HFFc6 (cell line): ENCODE measurements around the gene GNAS. TPM values are rescaled to one million over a fixed set of nuclear protein-coding genes. Genes with fewer than 3 reads are reported as not detected.

ENCODE experiments used
- DNase-seq: peaks from one replicate; pipeline ENCODE4 v3.0.0-alpha.2; 2018
- H3K27ac Mint-ChIP-seq: 2 replicates; pipeline ENCODE4 v1.8.0; 2020; ENCODE audit warnings: mild to moderate bottlenecking, mixed read lengths
- H3K27me3 Mint-ChIP-seq: 2 replicates; pipeline ENCODE4 v1.8.0; 2021; ENCODE audit warnings: mild to moderate bottlenecking, moderate library complexity, mixed read lengths; ENCODE audit not compliant: insufficient read depth
- H3K36me3 Mint-ChIP-seq: 2 replicates; pipeline ENCODE4 v1.8.0; 2021; ENCODE audit warnings: low read depth, mixed read lengths
- H3K4me1 Mint-ChIP-seq: 2 replicates; pipeline ENCODE4 v1.8.0; 2020; ENCODE audit warnings: low read depth, mixed read lengths
- H3K4me3 Mint-ChIP-seq: 2 replicates; pipeline ENCODE4 v1.8.0; 2020; ENCODE audit warnings: mild to moderate bottlenecking, moderate library complexity, mixed read lengths
- H3K9me3 Mint-ChIP-seq: 2 replicates; pipeline ENCODE4 v1.8.0; 2020; ENCODE audit warnings: mild to moderate bottlenecking, mixed read lengths
- total RNA-seq, 6 experiments: library from RNA; stranded (reverse); fragmentation: NEBNext Ultra II Directional; extraction: Animal tissue kit (Norgen Biotek cat#: 25700); gene quantifications; 2 replicates in 1 of 6; 3 replicates in 5 of 6; pipeline ENCODE4 v1.2.3, GENCODE V29; 2021
- TF ChIP-seq, protein P1 (sequence below): fragments of 200-600 bp; sonication (generic); IDR thresholded peaks from 2 replicates; pipeline ENCODE4 v1.5.0; 2021; ENCODE audit warnings: antibody characterized with exemption, mild to moderate bottlenecking

Gene GNAS
- total RNA-seq, 6 experiments from 2014 or later, result 820 to 1,032 (median 914) TPM

DNA sequence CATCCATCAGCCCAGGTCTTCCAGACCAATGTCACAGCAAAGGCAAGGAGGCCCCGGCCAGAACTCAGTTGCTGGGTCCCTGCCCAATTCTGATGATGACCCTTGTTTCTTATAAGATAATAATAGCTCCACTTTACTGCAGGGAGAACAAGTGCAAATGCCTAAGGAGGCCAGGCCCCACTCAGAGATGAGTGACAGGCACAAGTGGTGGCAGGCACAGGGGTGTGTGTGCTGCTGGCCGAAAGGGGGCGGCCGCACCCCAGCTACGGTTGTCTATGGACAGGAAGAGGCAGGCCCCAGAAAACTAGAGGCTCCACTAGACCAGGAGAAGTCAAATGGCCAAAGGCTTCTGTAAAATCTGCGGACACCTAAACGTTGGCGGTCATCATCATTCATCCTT, 30.4 kb upstream of the GNAS start:
- Mint-ChIP-seq H3K9me3 (peaks cover 6% of the 10 kb centered on the region; the same call in 1 of the 2 replicates), H3K27me3 (peaks cover 24% of the 10 kb centered on the region), H3K4me1 (peaks cover 16% of the 10 kb centered on the region), H3K36me3 (peaks cover 16% of the 10 kb centered on the region), H3K27ac (no peak overlapping the region), H3K4me3 (no peak overlapping the region)
- DNase-seq, result no peak
- TF ChIP-seq, protein P1, sequence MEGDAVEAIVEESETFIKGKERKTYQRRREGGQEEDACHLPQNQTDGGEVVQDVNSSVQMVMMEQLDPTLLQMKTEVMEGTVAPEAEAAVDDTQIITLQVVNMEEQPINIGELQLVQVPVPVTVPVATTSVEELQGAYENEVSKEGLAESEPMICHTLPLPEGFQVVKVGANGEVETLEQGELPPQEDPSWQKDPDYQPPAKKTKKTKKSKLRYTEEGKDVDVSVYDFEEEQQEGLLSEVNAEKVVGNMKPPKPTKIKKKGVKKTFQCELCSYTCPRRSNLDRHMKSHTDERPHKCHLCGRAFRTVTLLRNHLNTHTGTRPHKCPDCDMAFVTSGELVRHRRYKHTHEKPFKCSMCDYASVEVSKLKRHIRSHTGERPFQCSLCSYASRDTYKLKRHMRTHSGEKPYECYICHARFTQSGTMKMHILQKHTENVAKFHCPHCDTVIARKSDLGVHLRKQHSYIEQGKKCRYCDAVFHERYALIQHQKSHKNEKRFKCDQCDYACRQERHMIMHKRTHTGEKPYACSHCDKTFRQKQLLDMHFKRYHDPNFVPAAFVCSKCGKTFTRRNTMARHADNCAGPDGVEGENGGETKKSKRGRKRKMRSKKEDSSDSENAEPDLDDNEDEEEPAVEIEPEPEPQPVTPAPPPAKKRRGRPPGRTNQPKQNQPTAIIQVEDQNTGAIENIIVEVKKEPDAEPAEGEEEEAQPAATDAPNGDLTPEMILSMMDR, result no peak

DNA sequence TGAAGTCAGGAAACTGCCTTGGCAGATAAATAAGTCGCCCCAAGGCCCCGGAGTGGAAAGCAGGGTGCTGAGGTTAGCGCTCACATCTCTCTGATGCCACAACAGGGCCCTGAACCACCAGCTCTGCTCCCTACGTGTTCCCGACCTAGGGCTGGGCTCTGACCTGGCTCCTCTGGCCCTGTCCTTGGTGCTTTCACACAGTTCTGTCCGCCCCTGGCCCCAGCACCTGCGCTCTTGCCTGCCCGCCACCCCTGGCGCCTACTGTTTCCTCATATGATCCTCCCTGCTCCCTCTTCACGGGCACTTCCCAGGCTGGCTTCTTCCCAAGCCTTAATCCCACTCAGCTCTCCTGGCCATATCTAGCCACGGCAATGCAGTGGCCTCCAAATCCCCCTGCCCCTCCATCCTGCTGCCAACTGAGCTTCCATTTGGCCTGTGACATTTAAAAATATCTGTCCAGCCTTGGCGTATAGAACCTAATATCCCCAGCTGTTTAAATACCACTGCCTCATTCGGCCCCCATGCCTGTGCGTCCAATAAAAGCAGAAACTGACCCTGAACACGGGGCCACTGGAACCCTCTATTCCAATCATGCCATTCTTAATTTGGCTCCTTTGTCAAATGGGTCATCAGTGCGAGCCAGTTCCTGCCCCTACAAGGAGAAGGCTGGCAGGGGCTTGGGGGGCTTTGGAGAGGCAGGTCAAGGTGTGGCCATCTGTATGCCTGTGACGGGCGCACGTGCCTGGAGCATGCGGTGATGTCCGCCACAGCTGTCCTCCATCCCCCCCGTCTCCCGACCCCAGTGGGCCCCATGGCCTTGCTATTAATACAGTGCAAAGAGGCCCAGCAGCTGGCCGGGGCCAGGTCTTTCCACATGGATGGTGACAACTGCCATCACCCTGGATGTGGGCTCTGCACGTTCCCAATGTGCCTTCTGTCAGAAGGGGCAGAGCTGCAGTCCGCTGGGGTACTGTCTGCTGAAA, 29.5 kb upstream of the GNAS start:
- DNase-seq, result no peak
- Mint-ChIP-seq H3K36me3 (peaks cover 16% of the 10 kb centered on the region), H3K27me3 (peaks cover 24% of the 10 kb centered on the region), H3K4me1 (peaks cover 15% of the 10 kb centered on the region), H3K9me3 (peaks cover 6% of the 10 kb centered on the region; the same call in 1 of the 2 replicates), H3K4me3 (no peak overlapping the region), H3K27ac (no peak overlapping the region)
- TF ChIP-seq, protein P1, result no peak

DNA sequence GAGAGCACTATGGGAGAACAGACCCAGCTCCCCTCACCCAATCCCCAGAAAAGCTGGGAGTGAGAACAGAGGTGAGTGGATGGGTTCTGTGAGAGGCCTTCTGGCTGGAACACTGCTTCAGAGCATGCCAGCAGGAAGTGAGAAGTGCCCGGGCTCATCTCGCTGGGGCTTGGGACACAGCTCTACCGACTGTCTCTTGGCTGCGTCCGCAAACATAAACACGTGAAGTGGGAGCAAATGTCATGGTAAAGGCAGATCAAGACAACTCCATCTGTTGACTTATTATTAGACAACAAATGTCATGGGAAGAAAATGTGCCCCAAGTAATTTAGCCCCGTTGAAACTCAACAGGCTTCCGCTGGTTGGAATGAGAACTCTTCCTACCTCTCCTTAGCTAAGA, 27.7 kb upstream of the GNAS start:
- Mint-ChIP-seq H3K4me3 (no peak overlapping the region), H3K27ac (no peak overlapping the region), H3K27me3 (peaks cover 26% of the 10 kb centered on the region), H3K9me3 (peaks cover 6% of the 10 kb centered on the region; the same call in 1 of the 2 replicates), H3K36me3 (peaks cover 19% of the 10 kb centered on the region), H3K4me1 (no peaks in the 10 kb centered on the region)
- DNase-seq, result no peak
- TF ChIP-seq, protein P1, result no peak

DNA sequence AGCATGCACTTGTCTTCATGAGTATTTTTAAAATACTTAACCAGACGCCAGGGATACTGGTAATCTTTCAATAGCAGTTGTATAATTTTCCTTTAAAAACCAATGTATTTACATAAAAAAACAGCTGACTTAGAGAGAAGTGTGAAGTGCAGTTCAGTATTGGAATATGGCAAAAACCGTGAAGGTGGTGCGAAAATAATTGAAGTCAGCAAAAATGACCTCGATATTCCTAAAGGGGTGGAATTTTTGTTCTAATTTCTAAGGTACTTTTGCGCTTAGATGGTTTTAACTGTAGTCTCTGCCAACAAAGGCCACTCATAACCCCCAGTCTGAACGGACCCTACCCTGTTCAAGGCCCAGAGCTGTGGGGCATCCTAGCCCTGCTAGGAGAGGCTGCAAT, 27.1 kb upstream of the GNAS start:
- H3K27me3 Mint-ChIP-seq, result peaks cover 26% of the 10 kb centered on the region
- peaks cover 18% of the 10 kb centered on the region for H3K36me3 Mint-ChIP-seq
- TF ChIP-seq, protein P1, result no peak
- no peak overlapping the region for H3K27ac Mint-ChIP-seq
- peaks cover 6% of the 10 kb centered on the region; the same call in 1 of the 2 replicates for H3K9me3 Mint-ChIP-seq
- DNase-seq, result no peak
- H3K4me3 Mint-ChIP-seq, result no peak overlapping the region
- H3K4me1 Mint-ChIP-seq, result no peaks in the 10 kb centered on the region

DNA sequence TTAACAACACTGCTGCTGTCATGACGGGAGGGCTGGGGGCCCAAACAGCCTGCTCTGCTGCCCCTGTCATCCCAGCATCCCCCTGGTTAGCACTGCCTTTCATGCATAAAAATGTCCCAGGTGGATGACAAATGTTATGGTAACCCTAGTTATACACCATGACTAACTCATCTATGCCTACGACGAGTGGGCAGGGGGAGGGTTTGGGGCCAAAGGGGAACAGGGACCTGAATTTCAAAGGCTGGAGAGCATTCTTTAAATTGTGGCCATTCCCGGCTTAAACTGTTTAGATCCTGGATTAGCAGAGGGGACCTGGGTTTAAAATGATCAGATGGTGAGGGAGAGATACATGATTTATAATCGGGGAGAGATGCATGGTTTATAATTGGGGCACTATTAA, 26.2 kb upstream of the GNAS start:
- Mint-ChIP-seq H3K36me3 (peaks cover 15% of the 10 kb centered on the region; the same call in 1 of the 2 replicates), H3K4me3 (no peak overlapping the region), H3K4me1 (no peaks in the 10 kb centered on the region), H3K27me3 (peaks cover 18% of the 10 kb centered on the region), H3K9me3 (no peaks in the 10 kb centered on the region), H3K27ac (no peak overlapping the region)
- DNase-seq, result no peak
- TF ChIP-seq, protein P1, result no peak
